Liver (tissue), 9 donors: ENCODE data around the gene GLRX3. TPM values are rescaled to one million over a fixed set of nuclear protein-coding genes. Genes with fewer than 3 reads are reported as not detected.

Experiments
- DNase-seq: peaks from one replicate; pipeline ENCODE4 v3.0.0-alpha.2; 2017; ENCODE audit warnings: low spot score
- H3K27ac ChIP-seq, 2 donors: one replicate each; pipeline ENCODE4 v1.7.0; 2013; ENCODE audit warnings: inconsistent platforms in 2 of 2, low read length in 2 of 2, control low read depth in 1 of 2, low read depth in 1 of 2, mild to moderate bottlenecking in 1 of 2
- H3K27me3 ChIP-seq, 4 donors: one replicate each; pipeline versions ENCODE4 v1.6.1 to v1.7.0; 2013; ENCODE audit warnings: low read length in 3 of 4, inconsistent platforms in 1 of 4, mild to moderate bottlenecking in 1 of 4, moderate library complexity in 1 of 4; ENCODE audit not compliant: control insufficient read depth in 4 of 4, insufficient read depth in 4 of 4
- H3K36me3 ChIP-seq, 4 donors: one replicate each; pipeline versions ENCODE4 v1.6.1 to v1.7.0; 2013; ENCODE audit warnings: low read length in 3 of 4, mild to moderate bottlenecking in 3 of 4, low read depth in 1 of 4, moderate library complexity in 1 of 4; ENCODE audit not compliant: control insufficient read depth in 4 of 4, insufficient read depth in 3 of 4
- H3K4me1 ChIP-seq, 4 donors: one replicate each; pipeline versions ENCODE4 v1.6.1 to v1.7.0; 2013; ENCODE audit warnings: low read length in 3 of 4, mild to moderate bottlenecking in 3 of 4, moderate library complexity in 1 of 4; ENCODE audit not compliant: control insufficient read depth in 4 of 4, insufficient read depth in 4 of 4
- H3K4me3 ChIP-seq, 3 donors: one replicate each; pipeline versions ENCODE4 v1.6.1 to v1.7.0; 2013; ENCODE audit warnings: low read length in 3 of 3, control low read depth in 1 of 3, low read depth in 1 of 3, mild to moderate bottlenecking in 1 of 3
- H3K9ac ChIP-seq, 2 donors: one replicate each; pipeline ENCODE4 v1.7.0; 2013; ENCODE audit warnings: low read length in 2 of 2, mild to moderate bottlenecking in 2 of 2, moderate library complexity in 2 of 2, control low read depth in 1 of 2, low read depth in 1 of 2
- H3K9me3 ChIP-seq, 4 donors: one replicate each; pipeline versions ENCODE4 v1.6.1 to v1.7.0; 2013; ENCODE audit warnings: low read length in 3 of 4; ENCODE audit not compliant: control insufficient read depth in 4 of 4
- ATF3 ChIP-seq: IDR thresholded peaks from 2 replicates; pipeline ENCODE4 v1.6.1; 2016; ENCODE audit warnings: antibody characterized with exemption
- CTCF ChIP-seq: fragments of 150-350 bp; IDR thresholded peaks from 2 replicates; pipeline ENCODE4 v1.5.1; 2017; ENCODE audit warnings: improper control_type of control experiment, low read depth, low read length; ENCODE audit not compliant: missing input control
- EGR1 ChIP-seq, 2 donors: IDR thresholded peaks; 2 replicates each; pipeline ENCODE4 v1.6.1; 2016 to 2018; ENCODE audit warnings: antibody characterized with exemption in 2 of 2, low read depth in 2 of 2
- FOXA1 ChIP-seq: IDR thresholded peaks from 2 replicates; pipeline ENCODE4 v1.6.1; 2016; ENCODE audit warnings: antibody characterized with exemption
- GABPA ChIP-seq, 2 donors: IDR thresholded peaks in 1 of 2; conservative IDR thresholded peaks in 1 of 2; 2 replicates each; pipeline ENCODE4 v1.6.1; 2016; ENCODE audit warnings: antibody characterized with exemption in 2 of 2, mild to moderate bottlenecking in 1 of 2, moderate library complexity in 1 of 2
- HNF4A ChIP-seq, 2 donors: conservative IDR thresholded peaks; 2 replicates each; pipeline ENCODE4 v1.6.1; 2016; ENCODE audit warnings: antibody characterized with exemption in 2 of 2, mild to moderate bottlenecking in 2 of 2
- HNF4G ChIP-seq: IDR thresholded peaks from 2 replicates; pipeline ENCODE4 v1.6.1; 2016; ENCODE audit warnings: antibody characterized with exemption
- JUND ChIP-seq, 2 donors: IDR thresholded peaks; 2 replicates each; pipeline ENCODE4 v1.6.1; 2016; ENCODE audit warnings: antibody characterized with exemption in 2 of 2
- MAX ChIP-seq: IDR thresholded peaks from 2 replicates; pipeline ENCODE4 v1.6.1; 2016; ENCODE audit warnings: antibody characterized with exemption
- NR2F2 ChIP-seq: IDR thresholded peaks from 2 replicates; pipeline ENCODE4 v1.6.1; 2016; ENCODE audit warnings: antibody characterized with exemption
- RAD21 ChIP-seq, 2 donors: IDR thresholded peaks; 2 replicates each; pipeline ENCODE4 v1.6.1; 2016; ENCODE audit warnings: antibody characterized with exemption in 2 of 2, mild to moderate bottlenecking in 2 of 2
- REST ChIP-seq: IDR thresholded peaks from 2 replicates; pipeline ENCODE4 v1.6.1; 2016; ENCODE audit warnings: antibody characterized with exemption, mild to moderate bottlenecking
- RXRA ChIP-seq, 2 donors: IDR thresholded peaks; 2 replicates each; pipeline ENCODE4 v1.6.1; 2017 to 2018; ENCODE audit warnings: antibody characterized with exemption in 2 of 2, mild to moderate bottlenecking in 1 of 2
- TAF1 ChIP-seq: conservative IDR thresholded peaks from 2 replicates; pipeline ENCODE4 v1.6.1; 2016; ENCODE audit warnings: antibody characterized with exemption, mild to moderate bottlenecking
- YY1 ChIP-seq: IDR thresholded peaks from 2 replicates; pipeline ENCODE4 v1.6.1; 2016; ENCODE audit warnings: antibody characterized with exemption, mild to moderate bottlenecking
- WGBS: extraction: QIAGEN DNeasy Blood & Tissue Kit; methylation state at CpG from one replicate; pipeline ENCODE4 v1.1.7; 2013; 5-methylcytosine and 5-hydroxymethylcytosine counted together
- polyA plus RNA-seq, 2 donors: library from polyadenylated mRNA; stranded (reverse) in 1 of 2; unstranded in 1 of 2; fragments of 200-250 nt in 1 of 2; fragments of >200 nt in 1 of 2; fragmentation: Nextera tagmentation in 1 of 2; extraction: Ambion mirVana in 1 of 2; gene quantifications; one replicate each; pipeline versions ENCODE4 v1.2.1 to v1.2.3, GENCODE V29; 2013 to 2015
- total RNA-seq, 2 donors: library from RNA; depleted of rRNA; stranded (reverse); fragments of >200 nt; gene quantifications; one replicate each; pipeline ENCODE4 v1.2.3, GENCODE V29; 2014
- donor health status: healthy.
- donor health status: healthy.
- donor health status: healthy.
- donor health status: healthy.
- donor health status: healthy.

The GLRX3 gene
- total and polyA plus RNA-seq, 4 donors: 24.0 to 34.0 (median 28.5) TPM

- H3K4me1 ChIP-seq: peaks cover 0 to 3% (median 0%) of the 10 kb centered on the region in 4 donors
- no peaks in the 10 kb centered on the region for H3K36me3 ChIP-seq
- H3K4me3 ChIP-seq: no peak overlapping the region
- no peak overlapping the region for H3K27ac ChIP-seq
- H3K9ac ChIP-seq: no peak overlapping the region
- TF ChIP-seq HNF4G (no peak), CTCF (peak; percentile 76), RAD21 (IDR thresholded peaks at IDR 0.05) (peak; percentile 81 to 83), RXRA (IDR thresholded peaks at IDR 0.05) (no peak), YY1 (no peak)
- WGBS: 13% methylated on average over 10 of the region's 10 CpGs
- no peaks in the 10 kb centered on the region for H3K9me3 ChIP-seq
- DNase-seq: peak; percentile 43
- H3K27me3 ChIP-seq: no peaks in the 10 kb centered on the region
Observed at GRCh38 chr10:130127364-130128061, 8.7 kb upstream of the GLRX3 start.

- no peak overlapping the region for H3K4me3 ChIP-seq
- no peaks in the 10 kb centered on the region for H3K27me3 ChIP-seq
- no peak overlapping the region for H3K9ac ChIP-seq
- H3K27ac ChIP-seq: no peak overlapping the region
- DNase-seq: no peak
- TF ChIP-seq NR2F2 (no peak), ATF3 (no peak), TAF1 (no peak), GABPA (IDR thresholded peaks at IDR 0.05 in 1 of 2, conservative IDR thresholded peaks at IDR 0.05 in 1 of 2) (no peak), REST (no peak), CTCF (no peak), FOXA1 (no peak), JUND (IDR thresholded peaks at IDR 0.05) (no peak), MAX (no peak), HNF4G (no peak), HNF4A (conservative IDR thresholded peaks at IDR 0.05) (no peak), EGR1 (IDR thresholded peaks at IDR 0.05; ENCODE audit: low read depth in 2 of 2) (no peak)
- H3K4me1 ChIP-seq: peaks cover 0 to 3% (median 0%) of the 10 kb centered on the region in 4 donors
- no peaks in the 10 kb centered on the region for H3K9me3 ChIP-seq
- H3K36me3 ChIP-seq: no peaks in the 10 kb centered on the region
- WGBS: 41% methylated on average over 3 of the region's 3 CpGs
Observed at GRCh38 chr10:130128062-130128781, 8.0 kb upstream of the GLRX3 start.
